GM19438 (cell line): ENCODE data around the gene ASGR2.
"Not testable (repeated sequence)": the region's sequence is repeated elsewhere in the genome, so short reads cannot be mapped to it uniquely, and the experiment has no call there.

ENCODE experiments used
- ATAC-seq: cut with Tn5 transposase; IDR thresholded peaks from one replicate; pipeline ENCODE4 v1.9.1; 2021; ENCODE audit warnings: low read depth; ENCODE audit not compliant: unreplicated experiment

The ASGR2 gene

DNA sequence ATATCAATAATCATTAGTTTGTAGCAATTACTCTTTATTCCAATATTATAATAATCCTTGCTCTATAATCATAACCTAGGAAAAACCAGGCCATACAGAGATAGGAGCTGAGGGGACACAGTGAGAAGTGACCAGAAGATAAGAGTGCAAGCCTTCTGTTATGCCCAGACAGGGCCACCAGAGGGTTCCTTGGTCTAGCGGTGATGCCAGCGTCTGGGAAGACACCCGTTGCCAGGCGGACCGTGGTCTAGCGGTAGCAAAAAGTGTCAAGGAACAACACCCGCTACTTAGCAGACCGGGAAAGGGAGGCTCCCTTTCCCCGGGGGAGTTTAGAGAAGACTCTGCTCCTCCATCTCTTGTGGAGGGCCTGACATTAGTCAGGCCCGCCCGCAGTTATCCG lies 11.8 kb upstream of the ASGR2 start:
- not testable (repeated sequence) for ATAC-seq

DNA sequence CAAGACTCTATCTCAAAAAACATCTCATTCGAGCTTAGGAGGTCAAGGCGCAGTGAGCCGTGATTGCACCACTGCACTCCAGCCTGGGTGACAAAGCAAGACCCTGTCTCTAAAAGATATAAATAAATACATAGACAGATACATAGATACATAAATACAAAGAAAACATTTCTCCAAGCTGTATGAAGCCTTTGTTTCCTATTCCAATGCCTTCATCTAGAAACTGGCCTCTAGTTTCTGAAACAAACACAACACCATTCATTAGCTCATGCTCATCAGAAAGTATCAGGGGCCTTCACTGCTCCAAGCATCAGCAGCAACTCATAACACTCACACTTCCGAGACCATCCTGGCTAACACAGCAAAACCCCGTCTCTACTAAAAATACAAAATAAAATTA lies 10.3 kb upstream of the ASGR2 start:
- no peak for ATAC-seq

- ATAC-seq = no peak
Measured at GRCh38 chr17:7123844-7124243, 9.2 kb upstream of the ASGR2 start.

DNA sequence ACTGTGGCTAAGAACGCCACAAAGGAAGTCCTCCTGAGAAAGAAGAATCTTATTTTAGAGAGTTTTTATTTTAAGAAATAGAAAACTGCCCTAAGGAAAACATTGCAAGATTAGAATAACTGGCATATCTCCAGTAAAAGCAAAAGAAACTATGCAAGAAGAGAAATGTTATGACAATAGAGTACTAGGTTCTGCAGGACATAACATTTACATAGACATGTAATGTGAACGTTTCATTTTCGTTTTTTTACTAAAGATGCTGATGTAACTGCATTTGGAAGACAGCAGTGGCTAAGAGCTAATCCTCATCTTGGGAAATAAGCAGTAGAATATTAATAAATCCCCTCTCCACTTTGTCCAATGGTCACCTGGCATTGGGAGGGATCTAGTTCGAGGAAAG lies 7.8 kb upstream of the ASGR2 start:
- no peak for ATAC-seq

DNA sequence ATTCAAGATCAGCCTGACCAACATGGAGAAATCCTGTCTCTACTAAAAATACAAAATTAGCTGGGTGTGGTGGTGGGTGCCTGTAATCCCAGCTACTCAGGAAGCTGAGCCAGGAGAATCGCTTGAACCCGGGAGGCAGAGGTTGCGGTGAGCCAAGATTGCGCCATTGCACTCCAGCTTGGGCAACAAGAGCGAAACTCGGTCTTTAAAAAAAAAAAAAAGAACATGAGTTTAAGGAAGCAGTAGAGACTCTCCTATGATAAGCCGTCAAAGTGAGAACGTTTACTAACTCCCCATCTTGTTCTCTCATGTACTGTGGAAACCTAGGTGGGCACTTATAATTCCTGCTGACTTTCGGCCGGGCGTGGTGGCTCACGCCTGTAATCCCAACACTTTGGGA lies 6.0 kb upstream of the ASGR2 start:
- not testable (repeated sequence) for ATAC-seq

GRCh38 chr17:7120123-7120522 lies 5.5 kb upstream of the ASGR2 start:
- ATAC-seq = no peak

DNA sequence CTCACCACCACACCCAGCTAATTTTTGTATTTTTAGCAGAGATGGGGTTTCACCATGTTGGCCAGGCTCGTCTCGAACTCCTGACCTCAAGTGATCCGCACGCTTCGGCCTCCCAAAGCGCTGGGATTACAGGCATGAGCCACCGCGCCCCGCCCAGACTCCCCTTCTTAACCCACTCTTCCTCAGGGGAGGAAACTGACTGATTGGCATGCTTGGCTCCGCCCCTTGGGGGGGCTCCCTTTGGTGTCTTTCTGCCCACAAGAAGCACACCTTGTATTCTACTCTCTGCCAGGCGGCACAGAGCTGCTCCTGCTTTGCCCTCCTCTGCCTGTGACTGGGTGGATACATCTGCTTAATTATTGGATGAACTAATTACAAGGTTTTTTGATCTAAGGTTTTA lies 4.7 kb upstream of the ASGR2 start:
- ATAC-seq = no peak

DNA sequence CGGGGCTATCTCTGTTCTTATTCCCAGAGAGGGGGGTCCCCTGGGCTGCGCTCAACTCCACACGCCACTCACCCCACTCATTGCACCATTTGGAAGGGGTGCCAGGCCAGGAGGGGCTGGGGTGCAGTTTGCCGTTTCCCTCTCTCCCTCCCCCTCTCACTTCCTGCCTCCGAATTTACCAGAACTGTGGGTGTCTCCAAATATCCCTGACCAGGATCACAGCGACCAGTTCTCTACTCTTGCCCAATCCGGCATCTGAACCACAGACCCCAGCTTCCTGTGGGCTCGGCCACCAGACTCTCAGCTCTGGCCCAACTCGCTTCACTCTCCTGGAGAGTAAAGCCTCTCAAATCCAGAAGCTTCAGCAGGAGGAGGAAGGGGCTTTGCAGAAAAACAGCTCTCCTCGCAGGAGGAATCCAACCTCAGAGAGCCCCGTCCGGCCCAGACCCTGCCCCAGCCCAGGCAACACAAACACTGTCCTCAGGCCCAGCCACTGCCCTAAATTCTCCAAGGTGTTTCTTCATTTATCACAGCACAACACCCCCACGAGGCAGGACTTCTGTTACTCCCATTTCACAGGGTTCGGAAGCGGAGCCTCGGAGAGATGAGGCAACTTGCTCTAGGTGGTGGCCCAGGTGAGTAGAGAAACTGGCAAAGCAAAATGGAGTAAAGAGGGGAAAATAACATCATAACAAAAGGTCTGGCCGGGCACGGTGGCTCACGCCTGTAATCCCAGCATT lies 423 bp upstream of the ASGR2 start:
- ATAC-seq = no peak

DNA sequence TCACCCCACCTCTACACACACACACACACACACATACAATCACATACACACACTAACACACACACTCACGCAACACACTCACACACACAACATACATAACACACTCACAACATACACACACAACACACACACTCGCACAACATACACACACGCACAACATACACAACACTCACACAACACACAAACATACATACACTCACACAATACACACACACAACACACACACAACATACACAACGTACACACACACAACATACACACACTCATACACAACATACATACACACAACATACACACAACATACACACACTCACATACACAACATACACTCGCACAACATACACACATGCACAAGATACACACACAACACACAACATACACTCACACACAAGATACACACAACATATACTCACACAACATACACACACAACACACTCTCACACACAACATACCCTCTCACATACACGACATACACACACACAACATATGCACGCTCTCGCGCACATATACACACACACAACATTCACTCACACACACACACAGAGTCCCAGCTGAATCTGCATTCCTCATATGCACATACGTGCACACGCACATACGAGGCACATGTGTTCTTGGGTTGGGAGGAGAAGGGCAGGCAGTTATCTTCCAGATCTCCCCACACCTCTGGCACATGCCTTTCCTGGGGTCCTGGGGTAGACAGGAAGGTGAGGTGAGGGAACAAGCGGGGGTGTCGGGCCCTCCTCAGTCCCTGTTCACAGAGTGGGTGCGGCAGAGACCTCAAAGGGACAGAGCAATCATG lies 1.1 kb downstream of the ASGR2 start:
- no peak for ATAC-seq

- no peak for ATAC-seq
Measured at GRCh38 chr17:7112510-7113108, 2.0 kb downstream of the ASGR2 start.

- no peak for ATAC-seq
Measured at GRCh38 chr17:7111784-7112509, 2.7 kb downstream of the ASGR2 start.

GRCh38 chr17:7110617-7111306 lies 3.9 kb downstream of the ASGR2 start:
- no peak for ATAC-seq

DNA sequence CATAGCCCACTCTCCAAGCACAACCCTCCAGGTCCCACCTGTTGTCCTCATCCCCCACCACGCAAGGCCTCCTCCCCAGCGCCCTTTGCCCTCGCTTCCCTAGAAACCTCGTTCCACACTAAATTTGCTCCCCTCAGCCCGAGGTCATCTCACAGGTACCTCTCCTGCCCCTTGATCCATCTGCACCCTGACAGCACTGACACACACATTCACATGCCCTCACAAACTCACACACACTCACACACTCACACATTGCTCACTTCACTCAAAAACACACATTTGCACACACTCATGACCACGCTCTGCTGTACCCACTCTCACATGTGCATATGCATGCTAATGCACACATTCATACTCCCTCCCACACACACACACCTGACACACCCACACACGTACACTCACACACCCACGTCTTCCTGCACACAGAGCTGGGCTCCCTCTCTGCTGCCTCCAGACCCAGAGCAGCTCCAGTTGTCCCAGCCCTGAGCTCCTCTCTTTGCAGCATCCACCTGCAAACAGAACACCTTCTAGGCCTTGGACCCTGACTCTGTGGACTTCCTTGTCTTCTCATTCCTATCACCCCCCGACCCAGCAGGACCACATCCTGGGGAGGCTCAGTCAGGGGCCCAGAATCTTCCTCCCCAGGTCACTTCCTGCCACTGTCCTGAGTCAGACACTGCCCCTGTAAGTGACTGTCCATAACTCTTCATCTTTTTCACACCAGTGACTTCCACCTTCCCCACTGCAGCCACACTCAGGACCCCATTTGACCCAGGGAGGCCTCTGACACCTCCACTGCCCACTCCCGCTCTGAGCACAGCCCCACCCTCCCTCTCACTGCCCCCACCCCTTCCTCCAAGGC lies 4.9 kb downstream of the ASGR2 start:
- no peak for ATAC-seq

- no peak for ATAC-seq
Measured at GRCh38 chr17:7108981-7109380, 5.6 kb downstream of the ASGR2 start.

GRCh38 chr17:7108560-7108925 lies 6.1 kb downstream of the ASGR2 start:
- no peak for ATAC-seq

DNA sequence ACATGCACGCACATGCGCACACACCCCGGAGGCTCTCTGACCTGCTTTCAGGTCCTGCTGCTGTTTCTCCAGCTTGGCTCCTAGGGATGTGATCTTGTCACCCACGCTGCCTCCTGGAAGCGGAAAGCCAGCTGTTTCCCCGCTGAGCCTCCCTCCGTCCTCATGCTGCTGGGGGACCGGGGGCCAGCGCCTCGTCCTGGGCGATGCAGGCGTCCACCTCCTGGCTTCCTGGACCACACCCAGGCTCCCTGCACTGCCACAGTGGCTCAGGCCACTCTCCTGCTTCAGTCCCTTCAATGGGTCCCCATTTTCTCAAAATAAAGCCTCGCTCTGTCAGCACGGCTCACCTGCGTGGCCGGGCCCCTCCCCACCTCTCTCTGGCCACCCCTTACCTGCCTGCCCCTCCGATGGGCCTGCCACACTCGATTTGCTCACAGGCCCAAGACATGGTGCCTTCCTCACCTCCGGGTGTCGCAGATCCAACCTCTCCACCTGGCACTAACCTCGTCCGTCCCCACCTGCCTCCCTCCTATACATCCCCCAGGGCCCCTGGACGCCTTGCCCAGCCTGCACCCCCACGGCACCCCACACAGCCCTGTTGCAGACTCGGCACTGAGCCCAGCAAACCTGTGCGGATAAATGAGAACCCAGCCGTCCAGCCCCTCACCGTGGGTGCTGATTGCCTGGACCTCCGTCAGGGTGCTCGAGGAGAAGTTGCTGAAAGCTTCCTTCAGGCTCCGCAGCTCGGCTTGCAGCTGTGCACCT lies 6.6 kb downstream of the ASGR2 start:
- ATAC-seq = no peak

GRCh38 chr17:7107012-7107754 lies 7.4 kb downstream of the ASGR2 start:
- no peak for ATAC-seq

DNA sequence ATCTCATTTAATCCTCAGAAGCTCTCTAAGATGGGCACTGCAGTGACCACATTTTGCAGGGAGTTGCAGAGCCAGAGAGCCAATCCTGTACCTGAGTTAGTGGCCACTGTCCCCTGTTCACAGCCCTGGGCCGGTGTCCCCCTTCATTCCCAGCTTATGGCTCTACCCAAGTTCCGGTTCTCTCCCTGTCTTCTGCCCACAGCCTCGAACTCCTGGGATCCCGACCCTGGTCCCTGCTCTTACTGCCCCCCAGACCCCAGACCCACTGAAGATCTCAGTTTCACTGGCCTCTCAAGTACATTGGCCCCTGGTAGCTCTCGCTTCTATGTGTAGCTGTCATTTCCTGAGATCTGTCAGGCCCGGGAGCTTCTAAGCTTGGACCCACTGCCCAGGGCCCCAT lies 12.2 kb downstream of the ASGR2 start:
- ATAC-seq = no peak
